Measurements from ENCODE around the gene GNA12. TPM values are rescaled to one million over a fixed set of nuclear protein-coding genes. Genes with fewer than 3 reads are reported as not detected.

Gene GNA12
- total and polyA plus RNA-seq, 9 of the 15 experiments (the other 6 are each of a cell fraction or from before 2014, with no cell fraction given), result 0.65 to 32.7 (median 9.6) TPM

DNA sequence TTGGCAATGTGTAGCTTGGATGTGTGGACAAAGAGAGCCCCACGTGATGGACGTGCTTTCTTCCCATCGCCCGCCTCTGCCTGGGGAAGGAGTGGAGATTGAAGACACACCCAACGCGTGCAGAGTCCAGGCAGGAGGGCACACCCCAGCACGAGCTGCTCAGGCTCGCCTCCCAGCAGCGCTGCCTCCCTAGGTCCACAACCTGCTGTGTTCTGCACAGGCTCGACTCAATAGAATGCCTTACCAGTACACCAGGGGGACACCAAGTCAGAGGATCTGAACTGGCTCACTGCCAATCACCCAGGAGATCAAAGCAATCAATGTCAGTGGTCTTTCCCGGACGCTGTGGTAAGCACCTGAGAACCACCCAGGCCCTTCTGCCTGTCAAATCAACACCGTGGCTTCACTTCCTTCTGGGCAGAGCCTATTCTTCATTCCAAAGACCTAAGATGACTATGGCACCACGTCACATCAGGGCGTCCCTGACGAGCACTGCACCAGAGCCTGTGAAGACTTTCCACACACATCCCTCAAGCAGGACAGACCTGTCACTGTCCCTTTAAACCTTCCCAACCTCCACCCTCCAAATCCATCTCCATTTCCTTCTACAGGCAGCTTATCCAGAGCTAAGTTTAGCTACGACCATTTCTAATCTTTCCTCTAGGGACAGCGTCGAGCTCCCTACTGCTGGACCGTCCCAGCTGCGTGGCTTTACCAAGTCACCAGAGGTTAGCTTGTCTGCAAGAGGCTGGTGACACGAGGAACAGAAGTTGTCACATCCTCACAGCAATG is 83.8 kb downstream of the GNA12 start (continued):
- TF ChIP-seq CBX5 (IDR thresholded peaks at IDR 0.05; ENCODE audit: borderline replicate concordance, low read depth) (no peak), L3MBTL2 (IDR thresholded peaks at IDR 0.05) (peak; percentile 20; the same call in 1 of the 2 replicates), TCF7 (IDR thresholded peaks at IDR 0.05; ENCODE audit: borderline replicate concordance) (no peak), HMG20A (CRISPR knock-in tag; conservative IDR thresholded peaks at IDR 0.05) (no peak), ZNF699 (CRISPR knock-in tag; IDR thresholded peaks at IDR 0.05; ENCODE audit: insufficient replicate concordance) (no peak), ATF7 (IDR thresholded peaks at IDR 0.05) (no peak), ZNF280A (IDR thresholded peaks at IDR 0.05; ENCODE audit: low read depth, partially characterized antibody) (no peak), ID3 (CRISPR knock-in tag; IDR thresholded peaks at IDR 0.05) (no peak), ID3 (tag; IDR thresholded peaks at IDR 0.05) (no peak), ZBTB8A (IDR thresholded peaks at IDR 0.05; ENCODE audit: partially characterized antibody) (no peak), SETDB1 (IDR thresholded peaks at IDR 0.05; ENCODE audit: low read length) (no peak)
- TF ChIP-seq, protein P1, sequence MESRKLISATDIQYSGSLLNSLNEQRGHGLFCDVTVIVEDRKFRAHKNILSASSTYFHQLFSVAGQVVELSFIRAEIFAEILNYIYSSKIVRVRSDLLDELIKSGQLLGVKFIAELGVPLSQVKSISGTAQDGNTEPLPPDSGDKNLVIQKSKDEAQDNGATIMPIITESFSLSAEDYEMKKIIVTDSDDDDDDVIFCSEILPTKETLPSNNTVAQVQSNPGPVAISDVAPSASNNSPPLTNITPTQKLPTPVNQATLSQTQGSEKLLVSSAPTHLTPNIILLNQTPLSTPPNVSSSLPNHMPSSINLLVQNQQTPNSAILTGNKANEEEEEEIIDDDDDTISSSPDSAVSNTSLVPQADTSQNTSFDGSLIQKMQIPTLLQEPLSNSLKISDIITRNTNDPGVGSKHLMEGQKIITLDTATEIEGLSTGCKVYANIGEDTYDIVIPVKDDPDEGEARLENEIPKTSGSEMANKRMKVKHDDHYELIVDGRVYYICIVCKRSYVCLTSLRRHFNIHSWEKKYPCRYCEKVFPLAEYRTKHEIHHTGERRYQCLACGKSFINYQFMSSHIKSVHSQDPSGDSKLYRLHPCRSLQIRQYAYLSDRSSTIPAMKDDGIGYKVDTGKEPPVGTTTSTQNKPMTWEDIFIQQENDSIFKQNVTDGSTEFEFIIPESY (CRISPR knock-in tag; IDR thresholded peaks at IDR 0.05), result peak; percentile 44; the same call in 1 of the 2 replicates
- TF ChIP-seq, protein P2, sequence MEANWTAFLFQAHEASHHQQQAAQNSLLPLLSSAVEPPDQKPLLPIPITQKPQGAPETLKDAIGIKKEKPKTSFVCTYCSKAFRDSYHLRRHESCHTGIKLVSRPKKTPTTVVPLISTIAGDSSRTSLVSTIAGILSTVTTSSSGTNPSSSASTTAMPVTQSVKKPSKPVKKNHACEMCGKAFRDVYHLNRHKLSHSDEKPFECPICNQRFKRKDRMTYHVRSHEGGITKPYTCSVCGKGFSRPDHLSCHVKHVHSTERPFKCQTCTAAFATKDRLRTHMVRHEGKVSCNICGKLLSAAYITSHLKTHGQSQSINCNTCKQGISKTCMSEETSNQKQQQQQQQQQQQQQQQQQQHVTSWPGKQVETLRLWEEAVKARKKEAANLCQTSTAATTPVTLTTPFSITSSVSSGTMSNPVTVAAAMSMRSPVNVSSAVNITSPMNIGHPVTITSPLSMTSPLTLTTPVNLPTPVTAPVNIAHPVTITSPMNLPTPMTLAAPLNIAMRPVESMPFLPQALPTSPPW (CRISPR knock-in tag; IDR thresholded peaks at IDR 0.05), result no peak
- TF ChIP-seq, protein P3, sequence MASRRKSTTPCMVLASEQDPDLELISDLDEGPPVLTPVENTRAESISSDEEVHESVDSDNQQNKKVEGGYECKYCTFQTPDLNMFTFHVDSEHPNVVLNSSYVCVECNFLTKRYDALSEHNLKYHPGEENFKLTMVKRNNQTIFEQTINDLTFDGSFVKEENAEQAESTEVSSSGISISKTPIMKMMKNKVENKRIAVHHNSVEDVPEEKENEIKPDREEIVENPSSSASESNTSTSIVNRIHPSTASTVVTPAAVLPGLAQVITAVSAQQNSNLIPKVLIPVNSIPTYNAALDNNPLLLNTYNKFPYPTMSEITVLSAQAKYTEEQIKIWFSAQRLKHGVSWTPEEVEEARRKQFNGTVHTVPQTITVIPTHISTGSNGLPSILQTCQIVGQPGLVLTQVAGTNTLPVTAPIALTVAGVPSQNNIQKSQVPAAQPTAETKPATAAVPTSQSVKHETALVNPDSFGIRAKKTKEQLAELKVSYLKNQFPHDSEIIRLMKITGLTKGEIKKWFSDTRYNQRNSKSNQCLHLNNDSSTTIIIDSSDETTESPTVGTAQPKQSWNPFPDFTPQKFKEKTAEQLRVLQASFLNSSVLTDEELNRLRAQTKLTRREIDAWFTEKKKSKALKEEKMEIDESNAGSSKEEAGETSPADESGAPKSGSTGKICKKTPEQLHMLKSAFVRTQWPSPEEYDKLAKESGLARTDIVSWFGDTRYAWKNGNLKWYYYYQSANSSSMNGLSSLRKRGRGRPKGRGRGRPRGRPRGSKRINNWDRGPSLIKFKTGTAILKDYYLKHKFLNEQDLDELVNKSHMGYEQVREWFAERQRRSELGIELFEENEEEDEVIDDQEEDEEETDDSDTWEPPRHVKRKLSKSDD (conservative IDR thresholded peaks at IDR 0.05; ENCODE audit: low read length), result no peak
- TF ChIP-seq, protein P4, sequence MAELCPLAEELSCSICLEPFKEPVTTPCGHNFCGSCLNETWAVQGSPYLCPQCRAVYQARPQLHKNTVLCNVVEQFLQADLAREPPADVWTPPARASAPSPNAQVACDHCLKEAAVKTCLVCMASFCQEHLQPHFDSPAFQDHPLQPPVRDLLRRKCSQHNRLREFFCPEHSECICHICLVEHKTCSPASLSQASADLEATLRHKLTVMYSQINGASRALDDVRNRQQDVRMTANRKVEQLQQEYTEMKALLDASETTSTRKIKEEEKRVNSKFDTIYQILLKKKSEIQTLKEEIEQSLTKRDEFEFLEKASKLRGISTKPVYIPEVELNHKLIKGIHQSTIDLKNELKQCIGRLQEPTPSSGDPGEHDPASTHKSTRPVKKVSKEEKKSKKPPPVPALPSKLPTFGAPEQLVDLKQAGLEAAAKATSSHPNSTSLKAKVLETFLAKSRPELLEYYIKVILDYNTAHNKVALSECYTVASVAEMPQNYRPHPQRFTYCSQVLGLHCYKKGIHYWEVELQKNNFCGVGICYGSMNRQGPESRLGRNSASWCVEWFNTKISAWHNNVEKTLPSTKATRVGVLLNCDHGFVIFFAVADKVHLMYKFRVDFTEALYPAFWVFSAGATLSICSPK (IDR thresholded peaks at IDR 0.05; ENCODE audit: borderline replicate concordance), result no peak

All from K562 (cell line).